C4-2B (cell line): ENCODE measurements around the gene ADI1.
"Not testable (repeated sequence)": the region's sequence is repeated elsewhere in the genome, so short reads cannot be mapped to it uniquely, and the experiment has no call there.

Experiments used
- H3K27ac ChIP-seq: fragments of 450-650 bp; 2 replicates; pipeline ENCODE4 v1.5.1; 2017
- CTCF ChIP-seq: fragments of 450-650 bp; conservative IDR thresholded peaks from 2 replicates; pipeline ENCODE4 v1.5.1; 2017; ENCODE audit warnings: mild to moderate bottlenecking
- ZFX ChIP-seq: fragments of 450-650 bp; IDR thresholded peaks from 2 replicates; pipeline ENCODE4 v1.6.1; 2017

The ADI1 gene

DNA sequence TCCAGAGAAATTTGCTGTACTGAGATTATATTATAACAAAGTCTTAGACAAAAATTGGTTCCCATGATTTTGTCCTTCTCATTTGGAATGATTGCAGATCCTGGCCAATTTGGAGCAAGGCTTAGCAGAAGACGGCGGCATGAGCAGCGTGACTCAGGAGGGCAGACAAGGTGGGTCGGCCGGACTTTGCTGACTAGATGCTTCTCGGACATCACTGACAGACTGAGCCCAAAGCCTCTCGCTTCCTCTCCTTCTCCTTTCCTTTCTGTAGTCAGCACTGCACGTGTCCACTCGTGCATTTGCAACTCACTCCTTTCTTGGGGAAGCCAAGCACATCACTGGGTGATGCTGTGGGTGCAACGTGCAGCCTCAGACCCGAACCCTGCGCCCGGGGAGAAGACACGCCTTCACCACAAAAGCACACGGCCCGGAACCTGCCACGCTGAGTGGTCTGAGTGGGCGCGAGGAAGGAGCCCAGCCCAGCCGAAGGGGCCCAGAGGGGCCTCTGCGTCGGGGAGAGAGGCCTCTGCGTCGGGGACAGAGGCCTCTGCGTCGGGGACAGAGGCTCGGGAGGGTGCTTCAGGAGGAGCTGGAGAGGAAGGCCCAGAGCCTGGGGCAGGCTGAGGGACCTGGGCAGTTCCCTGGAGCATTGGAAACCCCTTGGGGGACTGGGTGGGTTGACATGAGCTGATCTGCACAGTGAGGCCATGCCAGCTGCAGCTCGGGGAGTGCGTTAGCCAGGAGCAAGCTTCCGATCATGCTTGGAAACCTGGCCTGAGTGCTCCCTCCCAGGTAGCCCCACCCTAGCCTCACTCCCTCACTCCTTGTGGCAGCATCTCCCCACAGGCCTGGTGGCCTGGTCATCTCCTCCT, 61.6 kb downstream of the ADI1 start:
- H3K27ac ChIP-seq, result no peak overlapping the region
- TF ChIP-seq ZFX (no peak), CTCF (no peak)

DNA sequence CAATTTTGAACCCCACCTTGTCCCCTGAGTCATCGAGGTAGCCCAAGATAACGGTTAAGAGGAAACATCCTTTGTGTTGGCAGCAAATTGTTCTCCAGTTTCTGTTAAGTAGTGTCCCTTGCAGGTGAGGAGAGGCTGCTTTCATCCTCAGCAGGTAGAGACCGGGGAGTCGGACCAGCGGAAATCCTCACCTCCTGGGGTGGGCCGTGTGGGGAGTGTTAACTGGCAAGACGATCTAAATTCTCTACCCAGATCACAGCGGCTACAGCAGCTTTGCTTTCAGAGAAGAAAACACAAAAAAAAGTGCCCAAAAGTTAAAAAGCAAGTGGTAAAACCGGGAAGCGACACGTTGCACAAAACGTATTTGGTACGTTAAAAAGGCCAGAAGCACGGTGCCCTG, 63.2 kb downstream of the ADI1 start:
- TF ChIP-seq CTCF (no peak), ZFX (no peak)
- no peak overlapping the region for H3K27ac ChIP-seq

DNA sequence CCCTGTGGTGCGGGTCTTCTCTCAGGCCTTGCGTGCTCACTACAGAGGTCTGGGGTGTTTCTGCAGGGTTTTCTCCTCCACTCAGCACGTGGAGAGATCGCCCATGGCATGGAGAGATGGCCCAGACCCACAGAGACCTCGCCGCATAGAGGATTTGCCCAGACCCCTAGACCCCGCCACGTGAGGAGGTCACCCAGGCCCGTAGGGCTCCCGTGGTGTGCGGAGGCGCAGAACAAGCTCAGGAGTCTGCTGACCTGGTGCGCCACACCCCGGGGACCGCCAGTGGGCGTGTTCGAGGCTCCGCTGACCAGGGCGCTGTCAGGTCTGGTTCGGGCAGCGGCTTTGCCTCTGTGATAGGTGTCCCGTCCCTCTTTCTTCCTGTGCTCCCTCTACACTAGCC, 64.5 kb downstream of the ADI1 start:
- no peak for TF ChIP-seq ZFX
- no peak for TF ChIP-seq CTCF
- H3K27ac ChIP-seq, result no peak overlapping the region

DNA sequence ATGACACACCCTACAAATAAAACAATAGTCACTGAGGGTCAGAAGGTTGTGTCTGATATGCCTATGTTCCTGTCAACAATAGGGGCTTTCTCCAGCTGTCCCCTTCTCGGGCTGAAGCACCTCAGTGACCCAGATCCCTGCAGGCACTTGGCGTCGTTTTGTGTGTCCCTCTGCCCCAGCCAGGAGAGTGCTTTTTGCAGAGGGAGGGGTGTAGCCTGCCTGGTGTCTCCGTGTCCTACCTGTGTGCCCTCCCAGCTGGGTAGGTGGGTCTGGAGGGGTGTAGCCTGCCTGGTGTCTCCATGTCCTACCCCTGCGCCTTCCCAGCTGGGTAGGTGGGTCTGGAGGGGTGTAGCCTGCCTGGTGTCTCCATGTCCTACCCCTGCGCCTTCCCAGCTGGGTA, 65.3 kb downstream of the ADI1 start:
- H3K27ac ChIP-seq, result not testable (repeated sequence)

- H3K27ac ChIP-seq, result no peak overlapping the region
- TF ChIP-seq ZFX (no peak), CTCF (no peak)
Measured at GRCh38 chr2:3453190-3453999, 65.9 kb downstream of the ADI1 start.

GRCh38 chr2:3451926-3452671, 67.2 kb downstream of the ADI1 start:
- H3K27ac ChIP-seq, result no peak overlapping the region
- TF ChIP-seq ZFX (no peak), CTCF (no peak)

GRCh38 chr2:3451169-3451568, 68.2 kb downstream of the ADI1 start:
- TF ChIP-seq ZFX, result no peak

More at GRCh38 chr2:3451169-3451568, 68.2 kb downstream of the ADI1 start:
- no peak overlapping the region for H3K27ac ChIP-seq
